PC-9 (cell line): ENCODE measurements around the gene COL23A1.

Experiments
- EZH2 ChIP-seq: fragments of 200-600 bp; sonication (generic); IDR thresholded peaks from 2 replicates; pipeline ENCODE4 v1.8.0; 2017; ENCODE audit warnings: antibody characterized with exemption, low read depth
- TF ChIP-seq, protein P1 (sequence below): fragments of 200-600 bp; sonication (generic); conservative IDR thresholded peaks from 2 replicates; pipeline ENCODE4 v1.6.1; 2017; ENCODE audit warnings: mixed run types, antibody characterized with exemption, mild to moderate bottlenecking, moderate library complexity

DNA sequence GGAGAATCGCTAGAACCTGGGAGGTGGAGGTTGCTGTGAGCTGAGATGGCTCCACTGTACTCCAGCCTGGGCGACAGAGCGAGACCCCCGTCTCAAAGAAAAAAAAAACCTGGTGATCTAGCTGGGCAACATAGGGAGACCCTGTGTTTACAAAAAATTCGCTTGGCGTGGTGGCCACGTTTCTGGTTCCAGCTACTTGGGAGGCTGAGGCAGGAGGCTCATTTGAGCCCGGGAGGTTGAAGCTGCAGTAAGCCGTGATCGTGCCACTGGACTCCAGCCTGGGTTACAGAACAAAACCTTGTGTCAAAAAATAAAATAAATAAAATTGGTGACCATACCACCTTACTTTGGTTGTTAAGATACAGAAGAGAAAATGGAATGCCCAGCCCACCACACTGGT, 387.7 kb downstream of the COL23A1 start:
- TF ChIP-seq, protein P1, sequence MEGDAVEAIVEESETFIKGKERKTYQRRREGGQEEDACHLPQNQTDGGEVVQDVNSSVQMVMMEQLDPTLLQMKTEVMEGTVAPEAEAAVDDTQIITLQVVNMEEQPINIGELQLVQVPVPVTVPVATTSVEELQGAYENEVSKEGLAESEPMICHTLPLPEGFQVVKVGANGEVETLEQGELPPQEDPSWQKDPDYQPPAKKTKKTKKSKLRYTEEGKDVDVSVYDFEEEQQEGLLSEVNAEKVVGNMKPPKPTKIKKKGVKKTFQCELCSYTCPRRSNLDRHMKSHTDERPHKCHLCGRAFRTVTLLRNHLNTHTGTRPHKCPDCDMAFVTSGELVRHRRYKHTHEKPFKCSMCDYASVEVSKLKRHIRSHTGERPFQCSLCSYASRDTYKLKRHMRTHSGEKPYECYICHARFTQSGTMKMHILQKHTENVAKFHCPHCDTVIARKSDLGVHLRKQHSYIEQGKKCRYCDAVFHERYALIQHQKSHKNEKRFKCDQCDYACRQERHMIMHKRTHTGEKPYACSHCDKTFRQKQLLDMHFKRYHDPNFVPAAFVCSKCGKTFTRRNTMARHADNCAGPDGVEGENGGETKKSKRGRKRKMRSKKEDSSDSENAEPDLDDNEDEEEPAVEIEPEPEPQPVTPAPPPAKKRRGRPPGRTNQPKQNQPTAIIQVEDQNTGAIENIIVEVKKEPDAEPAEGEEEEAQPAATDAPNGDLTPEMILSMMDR = no peak
- TF ChIP-seq EZH2 = no peak
